ENCODE measurements around the gene SOHLH1.

The SOHLH1 gene

GRCh38 chr9:135729480-135729879 is 30.2 kb upstream of the SOHLH1 start:
- no peak for DNase-seq

GRCh38 chr9:135728436-135729110 is 29.3 kb upstream of the SOHLH1 start:
- no peak for DNase-seq

- DNase-seq, result no peak
These were observed 28.1 kb upstream of the SOHLH1 start for GRCh38 chr9:135727257-135727875.

- DNase-seq, result no peak
These were observed 27.0 kb upstream of the SOHLH1 start for GRCh38 chr9:135726138-135726853.

GRCh38 chr9:135724186-135724787 is 25.0 kb upstream of the SOHLH1 start:
- DNase-seq, result no peak

- no peak for DNase-seq
These were observed 23.1 kb upstream of the SOHLH1 start for GRCh38 chr9:135722365-135722764.

GRCh38 chr9:135719472-135719871 is 20.2 kb upstream of the SOHLH1 start:
- DNase-seq, result no peak

GRCh38 chr9:135718616-135719015 is 19.3 kb upstream of the SOHLH1 start:
- DNase-seq, result no peak

GRCh38 chr9:135717410-135717809 is 18.1 kb upstream of the SOHLH1 start:
- no peak for DNase-seq

- no peak for DNase-seq
These were observed 16.8 kb upstream of the SOHLH1 start for GRCh38 chr9:135716045-135716444.

- DNase-seq, result no peak
These were observed 15.8 kb upstream of the SOHLH1 start for GRCh38 chr9:135715056-135715595.

- no peak for DNase-seq
These were observed 15.2 kb upstream of the SOHLH1 start for GRCh38 chr9:135714242-135715055.

GRCh38 chr9:135712613-135713295 is 13.5 kb upstream of the SOHLH1 start:
- no peak for DNase-seq

GRCh38 chr9:135711881-135712280 is 12.6 kb upstream of the SOHLH1 start:
- DNase-seq, result no peak

GRCh38 chr9:135711391-135711790 is 12.1 kb upstream of the SOHLH1 start:
- no peak for DNase-seq

GRCh38 chr9:135708164-135708563 is 8.9 kb upstream of the SOHLH1 start:
- DNase-seq, result no peak

GRCh38 chr9:135707252-135708138 is 8.2 kb upstream of the SOHLH1 start:
- DNase-seq, result no peak

- no peak for DNase-seq
These were observed 7.0 kb upstream of the SOHLH1 start for GRCh38 chr9:135706288-135706687.

- DNase-seq, result no peak
These were observed 6.1 kb upstream of the SOHLH1 start for GRCh38 chr9:135705376-135705775.

- no peak for DNase-seq
These were observed 5.2 kb upstream of the SOHLH1 start for GRCh38 chr9:135704483-135704882.

- no peak for DNase-seq
These were observed 4.4 kb upstream of the SOHLH1 start for GRCh38 chr9:135703726-135704125.

All from fibroblast of skin of back (primary cell).